ENCODE measurements around the gene ALK.

Gene ALK

DNA sequence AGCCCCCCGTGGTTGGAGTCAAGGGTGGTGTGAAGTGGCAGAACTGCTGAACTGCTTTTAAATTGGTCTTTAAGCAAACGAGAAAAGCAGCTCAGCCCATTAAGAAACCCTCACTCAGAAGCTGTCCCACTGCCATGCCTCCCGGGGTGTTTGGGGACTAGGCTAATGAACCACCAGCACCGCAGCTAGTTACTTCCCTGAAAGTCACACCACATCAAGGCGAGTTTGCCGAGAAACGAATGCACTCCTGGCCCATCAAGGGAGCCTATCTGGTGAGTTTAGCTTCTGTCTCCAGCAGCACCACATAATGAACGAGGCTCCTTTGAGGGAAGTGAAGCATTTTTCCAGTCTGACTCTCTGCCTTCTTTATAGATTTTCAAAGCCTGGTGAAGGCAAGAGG, 14.6 kb upstream of the ALK start:
- peaks cover 5% of the 10 kb centered on the region for H3K27me3 ChIP-seq (ENCODE audit: low read depth, low read length)
- no peaks in the 10 kb centered on the region for H3K36me3 ChIP-seq (ENCODE audit: control insufficient read depth in 1 of 2, insufficient read depth in 2 of 2, low read length in 2 of 2)
- H3K4me1 ChIP-seq (ENCODE audit: control insufficient read depth in 1 of 2, insufficient read depth in 2 of 2, low read length in 2 of 2), result peaks cover 0 to 9% of the 10 kb centered on the region in 2 donors
- H3K27ac ChIP-seq (ENCODE audit: low read length), result no peak overlapping the region
- H3K9me3 ChIP-seq (ENCODE audit: control insufficient read depth in 1 of 2, low read length in 2 of 2), result no peaks in the 10 kb centered on the region
- H3K4me3 ChIP-seq (ENCODE audit: low read depth in 1 of 2, low read length in 2 of 2), result no peak overlapping the region

DNA sequence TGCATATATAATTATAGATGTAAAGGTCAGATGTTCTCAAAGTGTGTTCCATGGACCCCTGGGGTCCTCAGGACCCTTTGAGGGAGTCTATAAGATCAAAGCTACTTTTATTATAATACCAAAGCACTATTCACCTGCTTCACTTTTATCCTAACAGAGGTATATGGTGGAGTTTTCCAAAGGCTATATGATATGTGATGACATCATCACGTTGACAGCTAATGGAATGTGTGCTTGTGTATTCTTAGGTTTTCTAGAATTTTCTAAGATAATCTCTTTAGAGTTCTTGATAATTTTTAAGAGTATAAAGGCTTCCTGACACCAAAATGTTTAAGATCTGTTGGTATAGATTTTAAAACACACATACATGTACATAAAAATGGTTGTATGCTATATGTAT, 10.4 kb upstream of the ALK start:
- H3K27ac ChIP-seq (ENCODE audit: low read length), result no peak overlapping the region
- H3K4me1 ChIP-seq (ENCODE audit: control insufficient read depth in 1 of 2, insufficient read depth in 2 of 2, low read length in 2 of 2), result no peaks in the 10 kb centered on the region
- no peaks in the 10 kb centered on the region for H3K9me3 ChIP-seq (ENCODE audit: control insufficient read depth in 1 of 2, low read length in 2 of 2)
- peaks cover 5% of the 10 kb centered on the region for H3K27me3 ChIP-seq (ENCODE audit: low read depth, low read length)
- no peaks in the 10 kb centered on the region for H3K36me3 ChIP-seq (ENCODE audit: control insufficient read depth in 1 of 2, insufficient read depth in 2 of 2, low read length in 2 of 2)
- no peak overlapping the region for H3K4me3 ChIP-seq (ENCODE audit: low read depth in 1 of 2, low read length in 2 of 2)

DNA sequence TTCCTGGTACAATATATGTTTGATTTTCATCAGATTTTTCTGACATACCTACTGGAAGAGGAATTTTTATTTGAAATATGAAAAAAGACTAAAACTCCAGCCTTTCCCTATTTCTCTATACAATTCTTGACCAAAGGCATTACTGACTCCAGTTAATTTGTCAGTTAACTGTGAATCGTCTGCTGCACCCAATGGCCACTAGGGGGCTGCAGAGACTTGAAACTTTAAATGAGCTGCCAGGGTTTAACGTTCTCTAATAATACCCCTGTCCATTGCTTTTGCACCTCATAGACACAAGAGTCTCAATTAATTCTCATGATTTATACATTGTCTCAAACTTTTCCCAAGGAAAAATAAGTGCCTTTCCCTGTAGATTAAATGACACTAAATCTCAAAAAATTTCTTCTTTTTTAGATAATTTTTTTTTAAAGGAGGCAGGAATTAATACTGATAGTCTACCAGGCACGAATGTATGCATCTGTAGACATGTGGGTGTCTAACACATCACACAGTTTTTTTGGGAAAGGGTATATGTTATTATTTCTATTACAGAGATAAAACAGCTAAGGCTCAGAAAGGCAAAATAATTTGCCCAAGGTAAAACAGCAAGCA, 1.8 kb upstream of the ALK start:
- Histone ChIP-seq H3K27ac (ENCODE audit: low read length) (no peak overlapping the region), H3K4me1 (ENCODE audit: control insufficient read depth in 1 of 2, insufficient read depth in 2 of 2, low read length in 2 of 2) (peaks cover 11 to 25% of the 10 kb centered on the region in 2 donors), H3K9me3 (ENCODE audit: control insufficient read depth in 1 of 2, low read length in 2 of 2) (no peaks in the 10 kb centered on the region), H3K36me3 (ENCODE audit: control insufficient read depth in 1 of 2, insufficient read depth in 2 of 2, low read length in 2 of 2) (no peaks in the 10 kb centered on the region), H3K4me3 (ENCODE audit: low read depth in 1 of 2, low read length in 2 of 2) (no peak overlapping the region), H3K27me3 (ENCODE audit: low read depth, low read length) (peaks cover 22% of the 10 kb centered on the region)

GRCh38 chr2:29922605-29923004, 1.2 kb upstream of the ALK start:
- Histone ChIP-seq H3K4me1 (ENCODE audit: control insufficient read depth in 1 of 2, insufficient read depth in 2 of 2, low read length in 2 of 2) (peaks cover 11 to 25% of the 10 kb centered on the region in 2 donors), H3K27ac (ENCODE audit: low read length) (no peak overlapping the region), H3K4me3 (ENCODE audit: low read depth in 1 of 2, low read length in 2 of 2) (no peak overlapping the region), H3K27me3 (ENCODE audit: low read depth, low read length) (peaks cover 22% of the 10 kb centered on the region), H3K36me3 (ENCODE audit: control insufficient read depth in 1 of 2, insufficient read depth in 2 of 2, low read length in 2 of 2) (no peaks in the 10 kb centered on the region), H3K9me3 (ENCODE audit: control insufficient read depth in 1 of 2, low read length in 2 of 2) (no peaks in the 10 kb centered on the region)

GRCh38 chr2:29920631-29921559, 491 bp downstream of the ALK start:
- Histone ChIP-seq H3K4me3 (ENCODE audit: low read depth in 1 of 2, low read length in 2 of 2) (peak overlapping the region; percentile 23 to 70), H3K27me3 (ENCODE audit: low read depth, low read length) (peaks cover 22% of the 10 kb centered on the region), H3K36me3 (ENCODE audit: control insufficient read depth in 1 of 2, insufficient read depth in 2 of 2, low read length in 2 of 2) (no peaks in the 10 kb centered on the region), H3K9me3 (ENCODE audit: control insufficient read depth in 1 of 2, low read length in 2 of 2) (no peaks in the 10 kb centered on the region), H3K27ac (ENCODE audit: low read length) (no peak overlapping the region), H3K4me1 (ENCODE audit: control insufficient read depth in 1 of 2, insufficient read depth in 2 of 2, low read length in 2 of 2) (peaks cover 11 to 25% of the 10 kb centered on the region in 2 donors)

GRCh38 chr2:29920130-29920577, 1.2 kb downstream of the ALK start:
- Histone ChIP-seq H3K36me3 (ENCODE audit: control insufficient read depth in 1 of 2, insufficient read depth in 2 of 2, low read length in 2 of 2) (no peaks in the 10 kb centered on the region), H3K4me3 (ENCODE audit: low read depth in 1 of 2, low read length in 2 of 2) (peak overlapping the region in 1 of 2 donors; percentile 70), H3K9me3 (ENCODE audit: control insufficient read depth in 1 of 2, low read length in 2 of 2) (no peaks in the 10 kb centered on the region), H3K27me3 (ENCODE audit: low read depth, low read length) (peaks cover 22% of the 10 kb centered on the region), H3K27ac (ENCODE audit: low read length) (no peak overlapping the region), H3K4me1 (ENCODE audit: control insufficient read depth in 1 of 2, insufficient read depth in 2 of 2, low read length in 2 of 2) (peaks cover 11 to 25% of the 10 kb centered on the region in 2 donors)

DNA sequence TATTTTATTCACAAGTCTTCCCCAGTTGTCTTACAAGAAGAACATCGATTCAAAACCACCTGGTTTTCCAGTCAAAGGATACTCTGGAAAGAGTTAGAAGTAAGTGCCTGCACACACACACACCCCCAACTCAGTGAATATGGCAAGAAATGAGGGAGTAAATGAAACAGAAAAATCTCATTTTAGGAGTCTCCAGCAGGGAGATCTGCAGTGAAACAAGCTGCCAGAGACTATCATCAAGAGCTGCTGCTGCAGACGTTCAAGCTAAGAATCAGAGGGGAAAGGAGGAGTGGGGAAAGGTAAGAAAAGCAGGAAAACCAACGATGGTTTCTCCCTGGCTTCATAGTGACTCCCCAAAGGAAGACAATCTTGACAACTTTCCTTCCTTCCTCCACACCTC, 2.4 kb downstream of the ALK start:
- Histone ChIP-seq H3K36me3 (ENCODE audit: control insufficient read depth in 1 of 2, insufficient read depth in 2 of 2, low read length in 2 of 2) (no peaks in the 10 kb centered on the region), H3K9me3 (ENCODE audit: control insufficient read depth in 1 of 2, low read length in 2 of 2) (no peaks in the 10 kb centered on the region), H3K4me3 (ENCODE audit: low read depth in 1 of 2, low read length in 2 of 2) (peak overlapping the region in 1 of 2 donors; percentile 70), H3K27me3 (ENCODE audit: low read depth, low read length) (peaks cover 22% of the 10 kb centered on the region), H3K27ac (ENCODE audit: low read length) (no peak overlapping the region), H3K4me1 (ENCODE audit: control insufficient read depth in 1 of 2, insufficient read depth in 2 of 2, low read length in 2 of 2) (peaks cover 11 to 25% of the 10 kb centered on the region in 2 donors)

GRCh38 chr2:29917781-29918180, 3.6 kb downstream of the ALK start:
- peaks cover 22% of the 10 kb centered on the region for H3K27me3 ChIP-seq (ENCODE audit: low read depth, low read length)
- H3K9me3 ChIP-seq (ENCODE audit: control insufficient read depth in 1 of 2, low read length in 2 of 2), result no peaks in the 10 kb centered on the region
- H3K36me3 ChIP-seq (ENCODE audit: control insufficient read depth in 1 of 2, insufficient read depth in 2 of 2, low read length in 2 of 2), result no peaks in the 10 kb centered on the region
- no peak overlapping the region for H3K27ac ChIP-seq (ENCODE audit: low read length)
- H3K4me3 ChIP-seq (ENCODE audit: low read depth in 1 of 2, low read length in 2 of 2), result no peak overlapping the region
- peaks cover 10 to 25% of the 10 kb centered on the region in 2 donors for H3K4me1 ChIP-seq (ENCODE audit: control insufficient read depth in 1 of 2, insufficient read depth in 2 of 2, low read length in 2 of 2)

GRCh38 chr2:29916571-29916970, 4.8 kb downstream of the ALK start:
- H3K4me3 ChIP-seq (ENCODE audit: low read depth in 1 of 2, low read length in 2 of 2), result no peak overlapping the region
- H3K27ac ChIP-seq (ENCODE audit: low read length), result no peak overlapping the region
- peaks cover 0 to 16% of the 10 kb centered on the region in 2 donors for H3K4me1 ChIP-seq (ENCODE audit: control insufficient read depth in 1 of 2, insufficient read depth in 2 of 2, low read length in 2 of 2)
- no peaks in the 10 kb centered on the region for H3K36me3 ChIP-seq (ENCODE audit: control insufficient read depth in 1 of 2, insufficient read depth in 2 of 2, low read length in 2 of 2)
- H3K9me3 ChIP-seq (ENCODE audit: control insufficient read depth in 1 of 2, low read length in 2 of 2), result no peaks in the 10 kb centered on the region
- H3K27me3 ChIP-seq (ENCODE audit: low read depth, low read length), result peaks cover 12% of the 10 kb centered on the region

DNA sequence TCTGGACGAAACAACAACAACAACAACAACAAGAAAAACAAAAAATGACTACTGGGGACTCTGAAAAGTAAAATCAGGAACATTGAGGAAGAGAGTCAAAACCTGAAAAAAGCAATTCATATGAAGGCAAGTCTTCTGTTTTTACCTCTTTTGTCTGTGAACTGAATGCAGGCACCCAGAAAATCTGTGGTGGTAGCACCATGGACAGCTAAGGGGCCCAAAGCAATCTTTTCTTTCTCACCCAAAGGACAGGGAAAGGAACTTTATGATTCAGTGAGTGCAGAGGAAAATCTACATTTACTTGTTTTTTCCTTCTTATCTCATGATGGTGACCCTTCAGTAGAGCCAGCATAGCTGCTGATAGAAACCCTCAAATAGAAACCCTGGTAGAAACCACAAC, 10.4 kb downstream of the ALK start:
- Histone ChIP-seq H3K4me3 (ENCODE audit: low read depth in 1 of 2, low read length in 2 of 2) (no peak overlapping the region), H3K27me3 (ENCODE audit: low read depth, low read length) (no peaks in the 10 kb centered on the region), H3K36me3 (ENCODE audit: control insufficient read depth in 1 of 2, insufficient read depth in 2 of 2, low read length in 2 of 2) (no peaks in the 10 kb centered on the region), H3K4me1 (ENCODE audit: control insufficient read depth in 1 of 2, insufficient read depth in 2 of 2, low read length in 2 of 2) (no peaks in the 10 kb centered on the region), H3K9me3 (ENCODE audit: control insufficient read depth in 1 of 2, low read length in 2 of 2) (no peaks in the 10 kb centered on the region), H3K27ac (ENCODE audit: low read length) (no peak overlapping the region)

DNA sequence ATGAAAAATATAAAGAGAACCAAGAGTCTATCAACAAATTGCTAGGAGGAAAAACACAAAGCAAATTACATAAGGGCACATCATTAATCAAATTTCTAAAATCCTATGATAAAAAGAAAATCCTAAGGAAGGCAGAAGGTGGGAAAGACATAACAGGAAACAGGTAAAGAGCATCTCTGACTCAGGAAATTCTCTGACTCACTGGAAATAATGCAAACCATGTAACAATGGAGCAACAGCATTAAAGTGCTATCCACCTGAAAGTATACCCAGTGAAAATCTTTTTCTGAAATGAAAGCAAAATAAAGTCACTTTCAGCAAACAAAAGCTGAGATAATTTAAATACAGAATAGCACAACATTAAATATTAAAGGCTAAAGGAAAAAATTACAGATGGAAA, 10.9 kb downstream of the ALK start:
- no peak overlapping the region for H3K4me3 ChIP-seq (ENCODE audit: low read depth in 1 of 2, low read length in 2 of 2)
- H3K36me3 ChIP-seq (ENCODE audit: control insufficient read depth in 1 of 2, insufficient read depth in 2 of 2, low read length in 2 of 2), result no peaks in the 10 kb centered on the region
- H3K27me3 ChIP-seq (ENCODE audit: low read depth, low read length), result no peaks in the 10 kb centered on the region
- no peaks in the 10 kb centered on the region for H3K9me3 ChIP-seq (ENCODE audit: control insufficient read depth in 1 of 2, low read length in 2 of 2)
- no peaks in the 10 kb centered on the region for H3K4me1 ChIP-seq (ENCODE audit: control insufficient read depth in 1 of 2, insufficient read depth in 2 of 2, low read length in 2 of 2)
- no peak overlapping the region for H3K27ac ChIP-seq (ENCODE audit: low read length)
